NCI-H748 (cell line): ENCODE data around the gene MBTPS1.

Source experiments
- DNase-seq: peaks from one replicate; lab custom pipeline; 2025; ENCODE audit not compliant: unreplicated experiment; lab: John Stamatoyannopoulos, UW

Gene MBTPS1

DNA sequence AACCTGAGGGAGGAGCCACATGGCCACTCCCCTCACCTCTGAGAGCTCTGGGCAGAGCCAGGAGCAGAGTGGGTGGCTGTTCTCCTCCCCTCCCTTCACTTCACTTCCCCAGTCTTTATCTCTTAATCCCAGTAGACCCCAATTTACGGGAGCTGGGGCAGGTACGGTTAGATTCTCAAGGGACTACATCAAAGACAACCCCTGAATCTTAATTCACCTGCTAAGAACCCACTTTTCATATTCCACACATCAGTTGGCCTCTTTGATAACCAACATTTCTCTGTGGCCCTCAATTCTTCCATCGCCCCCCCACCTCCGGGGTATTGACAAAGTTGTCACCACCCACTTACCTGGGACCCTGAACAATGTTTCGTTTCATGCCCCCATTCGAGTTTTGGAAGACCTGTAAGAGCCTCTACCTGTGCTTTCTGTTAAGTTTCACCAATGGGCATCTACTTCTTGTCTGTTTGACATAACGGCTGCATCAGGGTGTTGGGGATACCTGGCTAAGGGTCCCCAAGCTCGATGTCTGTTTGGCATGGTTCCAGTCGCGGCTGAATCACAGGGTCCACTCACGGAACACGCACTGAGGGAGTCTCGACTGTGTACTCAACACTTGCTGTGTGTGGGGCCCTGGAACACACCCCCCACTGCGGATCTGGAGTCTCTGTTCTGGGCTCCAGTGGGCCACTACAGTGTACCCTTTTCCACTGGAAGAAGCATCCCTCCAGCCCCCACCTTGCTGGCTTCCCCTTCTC is 102.0 kb downstream of the MBTPS1 start:
- no peak for DNase-seq

DNA sequence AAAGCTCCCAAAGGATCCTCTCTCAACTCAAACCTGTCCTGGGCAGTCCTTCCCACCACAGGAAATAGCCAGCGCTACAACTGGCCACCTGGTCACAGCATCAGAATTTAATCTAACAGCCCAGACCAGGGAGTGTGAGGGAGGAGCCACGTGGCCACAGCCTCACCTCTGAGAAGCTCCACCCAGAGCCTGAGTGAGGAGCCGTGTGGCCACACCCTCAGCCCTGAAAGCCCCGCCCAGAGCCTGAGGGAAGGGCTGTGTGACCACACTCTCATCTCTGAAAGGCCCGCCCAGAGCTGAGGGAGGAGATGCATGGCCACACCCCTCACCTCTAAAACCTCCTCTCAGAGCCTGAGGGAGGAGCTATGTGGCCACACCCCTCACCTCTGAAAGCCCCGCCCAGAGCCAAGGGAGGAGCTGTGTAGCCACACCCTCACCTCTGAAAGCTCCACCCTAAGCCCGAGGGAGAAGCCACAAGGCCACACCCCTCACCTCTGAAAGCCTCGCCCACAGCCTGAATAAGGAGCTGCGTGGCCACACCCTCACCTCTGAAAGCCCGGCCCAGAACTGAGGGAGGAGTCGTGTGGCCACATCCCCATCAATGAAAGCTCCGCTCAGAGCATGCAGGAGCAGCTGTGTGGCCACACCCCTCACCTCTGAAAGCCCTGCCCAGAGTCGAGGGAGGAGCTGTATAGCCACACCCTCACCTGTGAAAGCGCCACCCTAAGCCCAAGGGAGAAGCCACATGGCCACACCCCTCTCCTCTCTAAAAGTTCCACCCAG is 102.8 kb downstream of the MBTPS1 start:
- peak; percentile 97 for DNase-seq

DNA sequence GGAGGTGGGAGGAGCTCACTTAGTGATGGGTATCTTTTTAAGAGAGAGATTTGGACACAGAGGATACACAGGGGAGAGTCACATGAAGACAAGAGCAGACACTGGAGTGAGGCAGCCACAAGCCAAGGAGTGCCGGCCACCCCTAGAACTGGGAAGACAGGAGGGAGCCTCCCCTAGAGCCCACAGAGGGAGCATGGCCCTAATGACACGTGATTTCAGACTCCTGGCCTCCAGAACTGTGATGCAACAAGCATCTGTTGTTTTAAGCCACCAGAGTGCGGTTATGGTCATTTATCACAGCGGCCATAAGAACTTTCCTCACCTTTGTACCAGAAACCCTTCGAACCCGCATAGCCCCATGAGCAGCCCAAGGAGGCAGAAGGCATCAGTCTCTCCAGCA is 107.5 kb downstream of the MBTPS1 start:
- DNase-seq: no peak

DNA sequence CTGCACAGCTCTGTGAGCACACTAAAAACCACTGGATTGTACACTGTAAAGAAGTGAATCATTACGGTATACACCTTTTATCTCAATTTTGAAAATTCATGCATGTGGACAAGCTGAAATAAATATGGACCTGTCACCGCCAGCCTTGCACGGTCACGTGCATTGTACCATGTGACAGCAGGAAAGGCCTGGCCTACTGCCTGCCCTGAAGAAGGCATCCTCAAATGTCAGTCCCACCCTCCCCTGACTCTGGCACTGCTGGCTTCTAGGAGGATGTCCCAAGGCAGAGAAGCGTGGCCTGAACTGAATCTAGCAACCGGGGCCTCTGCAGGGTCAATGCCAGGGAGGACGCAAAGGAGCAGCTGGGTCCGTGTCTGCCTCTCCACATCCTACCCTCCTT is 108.8 kb downstream of the MBTPS1 start:
- DNase-seq: no peak

DNA sequence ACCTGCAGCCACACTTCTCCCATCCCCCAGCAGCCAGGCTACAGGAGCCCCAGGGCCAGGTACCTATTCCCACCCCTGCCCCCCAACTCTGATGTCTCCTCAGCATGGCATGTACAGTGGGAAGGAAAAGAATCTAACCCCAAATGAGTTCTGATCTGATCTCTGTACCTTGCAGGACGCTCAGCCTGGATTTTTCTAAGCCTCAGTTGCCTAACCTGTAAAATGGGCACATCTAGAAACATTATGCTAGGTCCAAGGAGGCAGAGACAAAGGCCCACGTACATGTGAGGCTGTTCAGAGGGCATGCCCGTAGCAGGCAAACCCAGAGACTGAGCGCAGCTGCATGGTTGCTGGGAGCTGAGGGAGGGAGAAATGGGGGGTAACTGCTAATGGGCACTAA is 109.2 kb downstream of the MBTPS1 start:
- no peak for DNase-seq

DNA sequence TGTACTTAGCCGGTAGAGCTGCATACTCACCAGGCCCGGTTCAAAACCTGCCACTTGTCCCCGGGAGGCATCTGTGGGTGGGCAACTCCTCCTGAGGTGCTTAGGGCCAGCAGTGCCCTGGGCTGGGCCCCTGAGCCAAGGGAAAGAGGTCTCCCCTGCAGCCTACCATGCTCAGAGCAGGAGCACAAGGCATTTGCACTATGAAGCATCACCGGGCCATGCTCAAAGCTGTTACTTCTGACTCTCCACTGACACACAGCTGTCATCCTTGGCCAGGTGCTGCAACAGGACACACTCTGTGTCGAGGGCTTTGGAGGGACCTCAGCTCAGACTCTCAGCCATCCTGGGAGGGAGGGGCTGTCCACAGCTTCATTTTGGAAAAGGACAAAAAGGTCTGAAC is 111.4 kb downstream of the MBTPS1 start:
- DNase-seq: no peak

DNA sequence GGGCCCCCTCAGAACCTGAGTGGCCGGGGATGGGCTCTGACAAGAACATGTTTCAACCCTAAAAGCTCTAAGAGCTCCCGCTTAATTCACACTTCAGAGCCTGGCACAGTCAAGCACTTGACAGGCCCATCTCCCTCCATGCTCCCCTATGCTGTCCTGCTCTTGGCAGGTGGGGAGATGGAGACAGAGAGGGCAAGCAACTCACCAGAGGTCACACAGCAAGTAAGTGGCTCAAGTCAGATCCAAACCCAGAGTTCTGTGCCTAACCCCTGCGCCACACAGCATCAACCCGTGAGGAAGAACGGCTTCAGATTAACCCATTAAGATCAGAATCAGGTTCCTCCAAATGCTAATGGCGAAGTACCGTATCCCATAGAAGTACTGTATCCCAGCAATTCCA is 112.3 kb downstream of the MBTPS1 start:
- no peak for DNase-seq
